ENCODE measurements around the gene ANXA3.

Gene ANXA3

DNA sequence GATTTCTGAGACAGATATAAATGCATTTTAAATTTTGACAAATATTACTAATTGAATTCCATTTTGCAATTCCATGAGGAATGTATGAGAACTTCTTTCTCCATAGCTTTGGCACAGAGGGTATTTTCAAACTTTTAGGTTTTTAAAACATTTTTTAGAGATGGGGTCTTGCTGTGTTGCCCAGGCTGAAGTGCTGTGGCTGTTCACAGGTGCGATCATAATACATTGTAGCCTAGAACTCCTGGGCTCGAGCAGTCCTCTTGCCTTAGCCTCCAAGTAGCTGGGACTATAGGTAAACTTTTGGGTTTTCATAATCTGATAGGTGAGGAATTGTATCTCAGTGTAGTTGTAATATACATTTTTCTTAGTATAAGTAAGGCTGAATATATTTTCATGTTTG lies 53.4 kb downstream of the ANXA3 start:
- H3K4me1 ChIP-seq (ENCODE audit: control insufficient read depth in 1 of 2, insufficient read depth in 2 of 2, low read length in 2 of 2), result no peaks in the 10 kb centered on the region
- no CpG with 5 or more reads among the region's 2 CpGs for WGBS (ENCODE audit: extremely low coverage, insufficient coverage, insufficient read length)
- H3K4ac ChIP-seq (ENCODE audit: low read depth, low read length), result no peak overlapping the region
- H3K9me3 ChIP-seq (ENCODE audit: insufficient read depth, low read depth, low read length), result peaks cover under 1% of the 10 kb centered on the region
- H3K9ac ChIP-seq (ENCODE audit: low read length), result no peak overlapping the region
- no peak overlapping the region for H4K8ac ChIP-seq (ENCODE audit: low read depth, low read length)
- H3K79me2 ChIP-seq (ENCODE audit: control insufficient read depth, insufficient read depth, low read length, poor library complexity), result no peaks in the 10 kb centered on the region
- no peak overlapping the region for H4K91ac ChIP-seq (ENCODE audit: low read depth, low read length)
- no peak for DNase-seq
- H3K14ac ChIP-seq (ENCODE audit: low read length), result no peak overlapping the region
- H2BK5ac ChIP-seq (ENCODE audit: low read depth, low read length, poor library complexity), result no peak overlapping the region
- H3K27me3 ChIP-seq (ENCODE audit: insufficient read depth, low read length), result no peaks in the 10 kb centered on the region
- H3K27ac ChIP-seq (ENCODE audit: low read depth, low read length), result no peak overlapping the region
- H3K4me3 ChIP-seq (ENCODE audit: low read depth, low read length), result no peak overlapping the region
- H3K18ac ChIP-seq (ENCODE audit: low read length), result no peak overlapping the region
- no peak overlapping the region for H2BK120ac ChIP-seq (ENCODE audit: insufficient read depth, low read length, poor library complexity)
- H3K36me3 ChIP-seq (ENCODE audit: control insufficient read depth in 1 of 2, insufficient read depth in 2 of 2, low read length in 2 of 2), result peaks cover 20 to 27% of the 10 kb centered on the region in 2 experiments
- H3K4me2 ChIP-seq (ENCODE audit: low read length), result no peak overlapping the region
- no peaks in the 10 kb centered on the region for H3K79me1 ChIP-seq (ENCODE audit: low read length)
- no peak overlapping the region for H2BK12ac ChIP-seq (ENCODE audit: low read length)
- no peak overlapping the region for H4K12ac ChIP-seq (ENCODE audit: low read depth, low read length)
- H2AK5ac ChIP-seq (ENCODE audit: low read length), result no peak overlapping the region
- H2AFZ ChIP-seq (ENCODE audit: insufficient read depth, low read length, poor library complexity), result no peak overlapping the region
- no peak overlapping the region for H3K23ac ChIP-seq (ENCODE audit: low read length)

DNA sequence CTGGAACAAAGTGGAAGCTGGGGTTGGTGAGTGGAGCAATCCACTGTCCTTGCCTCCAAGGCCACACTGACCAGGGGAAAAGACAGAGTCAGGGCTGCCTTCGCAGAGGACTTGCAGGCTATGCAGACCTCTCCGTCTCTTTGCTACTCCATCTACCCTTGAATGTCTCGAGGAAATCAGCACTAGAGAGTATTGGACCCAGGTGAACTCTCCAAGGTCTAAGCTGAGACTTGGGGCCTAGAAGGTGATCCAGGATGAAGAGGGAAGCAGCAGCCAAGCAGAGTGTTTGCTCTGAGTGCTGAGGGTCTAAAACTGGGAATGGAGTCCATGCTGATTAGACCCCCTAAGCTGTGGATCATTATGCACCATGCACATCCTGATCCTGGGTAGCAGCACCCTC lies 54.5 kb downstream of the ANXA3 start:
- Histone ChIP-seq H2AFZ (ENCODE audit: insufficient read depth, low read length, poor library complexity) (no peak overlapping the region), H4K91ac (ENCODE audit: low read depth, low read length) (no peak overlapping the region), H3K4me1 (ENCODE audit: control insufficient read depth in 1 of 2, insufficient read depth in 2 of 2, low read length in 2 of 2) (no peaks in the 10 kb centered on the region), H2BK120ac (ENCODE audit: insufficient read depth, low read length, poor library complexity) (no peak overlapping the region), H2BK12ac (ENCODE audit: low read length) (no peak overlapping the region), H3K18ac (ENCODE audit: low read length) (no peak overlapping the region), H3K9me3 (ENCODE audit: insufficient read depth, low read depth, low read length) (no peaks in the 10 kb centered on the region), H3K4me2 (ENCODE audit: low read length) (no peak overlapping the region), H3K79me1 (ENCODE audit: low read length) (no peaks in the 10 kb centered on the region), H3K36me3 (ENCODE audit: control insufficient read depth in 1 of 2, insufficient read depth in 2 of 2, low read length in 2 of 2) (peaks cover 21 to 22% of the 10 kb centered on the region in 2 experiments), H2AK5ac (ENCODE audit: low read length) (no peak overlapping the region), H3K79me2 (ENCODE audit: control insufficient read depth, insufficient read depth, low read length, poor library complexity) (no peaks in the 10 kb centered on the region), H3K14ac (ENCODE audit: low read length) (no peak overlapping the region), H3K27me3 (ENCODE audit: insufficient read depth, low read length) (no peaks in the 10 kb centered on the region), H3K27ac (ENCODE audit: low read depth, low read length) (no peak overlapping the region), H3K9ac (ENCODE audit: low read length) (no peak overlapping the region), H2BK5ac (ENCODE audit: low read depth, low read length, poor library complexity) (no peak overlapping the region), H4K8ac (ENCODE audit: low read depth, low read length) (no peak overlapping the region), H4K12ac (ENCODE audit: low read depth, low read length) (no peak overlapping the region), H3K4ac (ENCODE audit: low read depth, low read length) (no peak overlapping the region), H3K23ac (ENCODE audit: low read length) (no peak overlapping the region), H3K4me3 (ENCODE audit: low read depth, low read length) (no peak overlapping the region)
- DNase-seq, result no peak
- WGBS (ENCODE audit: extremely low coverage, insufficient coverage, insufficient read length), result no CpG with 5 or more reads among the region's 3 CpGs

DNA sequence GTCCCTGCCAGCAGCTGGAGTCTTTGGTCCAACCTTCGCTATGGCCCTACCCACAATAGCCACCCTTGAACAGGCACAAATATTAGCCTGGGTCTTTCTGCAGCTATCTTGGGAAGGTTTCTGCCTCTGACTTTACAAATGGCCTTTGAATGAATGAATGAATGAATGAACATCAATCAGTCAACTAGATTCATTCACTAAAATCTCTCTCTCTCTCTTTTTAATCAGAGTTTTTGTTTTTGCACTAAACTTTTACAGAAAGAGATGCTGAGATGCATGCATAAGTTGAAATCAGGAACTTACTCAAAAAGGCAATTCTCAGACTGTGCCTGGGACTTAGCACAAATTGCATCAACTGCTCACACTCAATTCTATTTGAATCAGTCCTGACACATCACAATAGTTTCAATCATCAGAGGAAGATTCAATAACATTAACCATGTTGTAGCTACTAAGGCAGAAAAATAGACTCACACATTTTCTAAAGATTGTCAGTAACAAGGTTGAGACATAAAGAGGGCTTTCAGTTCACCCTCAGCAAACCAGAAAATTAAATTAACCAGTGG lies 55.0 kb downstream of the ANXA3 start:
- Histone ChIP-seq H3K4ac (ENCODE audit: low read depth, low read length) (no peak overlapping the region), H3K27ac (ENCODE audit: low read depth, low read length) (no peak overlapping the region), H3K23ac (ENCODE audit: low read length) (no peak overlapping the region), H3K9ac (ENCODE audit: low read length) (no peak overlapping the region), H3K18ac (ENCODE audit: low read length) (no peak overlapping the region), H2AFZ (ENCODE audit: insufficient read depth, low read length, poor library complexity) (no peak overlapping the region), H4K91ac (ENCODE audit: low read depth, low read length) (no peak overlapping the region), H3K4me2 (ENCODE audit: low read length) (no peak overlapping the region), H3K27me3 (ENCODE audit: insufficient read depth, low read length) (no peaks in the 10 kb centered on the region), H2BK5ac (ENCODE audit: low read depth, low read length, poor library complexity) (no peak overlapping the region), H4K8ac (ENCODE audit: low read depth, low read length) (no peak overlapping the region), H3K4me1 (ENCODE audit: control insufficient read depth in 1 of 2, insufficient read depth in 2 of 2, low read length in 2 of 2) (no peaks in the 10 kb centered on the region), H2AK5ac (ENCODE audit: low read length) (no peak overlapping the region), H3K14ac (ENCODE audit: low read length) (no peak overlapping the region), H3K79me2 (ENCODE audit: control insufficient read depth, insufficient read depth, low read length, poor library complexity) (no peaks in the 10 kb centered on the region), H2BK120ac (ENCODE audit: insufficient read depth, low read length, poor library complexity) (no peak overlapping the region), H2BK12ac (ENCODE audit: low read length) (no peak overlapping the region), H3K9me3 (ENCODE audit: insufficient read depth, low read depth, low read length) (no peaks in the 10 kb centered on the region), H3K4me3 (ENCODE audit: low read depth, low read length) (no peak overlapping the region), H4K12ac (ENCODE audit: low read depth, low read length) (no peak overlapping the region), H3K79me1 (ENCODE audit: low read length) (no peaks in the 10 kb centered on the region), H3K36me3 (ENCODE audit: control insufficient read depth in 1 of 2, insufficient read depth in 2 of 2, low read length in 2 of 2) (peaks cover 20 to 22% of the 10 kb centered on the region in 2 experiments)
- WGBS (ENCODE audit: extremely low coverage, insufficient coverage, insufficient read length), result no CpG with 5 or more reads among the region's 1 CpG
- DNase-seq, result no peak

DNA sequence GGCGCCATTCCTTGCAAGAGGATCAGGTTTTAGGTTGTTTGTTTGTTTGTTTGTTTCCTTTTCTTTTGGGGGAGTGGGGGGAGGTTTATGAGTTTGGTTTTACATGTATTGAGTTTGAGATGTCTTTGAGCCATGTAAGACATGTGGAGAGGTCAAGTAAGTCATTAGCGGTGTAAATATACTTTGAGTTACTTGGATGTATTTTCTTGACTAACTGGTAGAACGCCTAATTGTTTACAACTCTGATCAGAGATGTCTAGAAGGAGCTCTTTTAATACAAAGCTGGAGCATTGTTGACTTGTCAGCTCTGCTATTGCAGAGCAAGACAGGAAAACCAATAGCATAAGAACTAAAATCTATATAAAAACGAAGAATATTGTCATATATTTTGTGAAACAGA lies 57.1 kb downstream of the ANXA3 start:
- no peak overlapping the region for H2AFZ ChIP-seq (ENCODE audit: insufficient read depth, low read length, poor library complexity)
- no peak overlapping the region for H4K91ac ChIP-seq (ENCODE audit: low read depth, low read length)
- no peak for DNase-seq
- no peak overlapping the region for H3K27ac ChIP-seq (ENCODE audit: low read depth, low read length)
- no peaks in the 10 kb centered on the region for H3K79me1 ChIP-seq (ENCODE audit: low read length)
- no peak overlapping the region for H3K18ac ChIP-seq (ENCODE audit: low read length)
- no peak overlapping the region for H4K8ac ChIP-seq (ENCODE audit: low read depth, low read length)
- no peaks in the 10 kb centered on the region for H3K9me3 ChIP-seq (ENCODE audit: insufficient read depth, low read depth, low read length)
- H3K4me3 ChIP-seq (ENCODE audit: low read depth, low read length), result no peak overlapping the region
- H2BK120ac ChIP-seq (ENCODE audit: insufficient read depth, low read length, poor library complexity), result no peak overlapping the region
- no peaks in the 10 kb centered on the region for H3K27me3 ChIP-seq (ENCODE audit: insufficient read depth, low read length)
- no peak overlapping the region for H3K4ac ChIP-seq (ENCODE audit: low read depth, low read length)
- H3K23ac ChIP-seq (ENCODE audit: low read length), result no peak overlapping the region
- H4K12ac ChIP-seq (ENCODE audit: low read depth, low read length), result no peak overlapping the region
- no peaks in the 10 kb centered on the region for H3K4me1 ChIP-seq (ENCODE audit: control insufficient read depth in 1 of 2, insufficient read depth in 2 of 2, low read length in 2 of 2)
- H3K36me3 ChIP-seq (ENCODE audit: control insufficient read depth in 1 of 2, insufficient read depth in 2 of 2, low read length in 2 of 2), result peaks cover 12 to 13% of the 10 kb centered on the region in 2 experiments
- H3K79me2 ChIP-seq (ENCODE audit: control insufficient read depth, insufficient read depth, low read length, poor library complexity), result no peaks in the 10 kb centered on the region
- no peak overlapping the region for H2BK12ac ChIP-seq (ENCODE audit: low read length)
- WGBS (ENCODE audit: extremely low coverage, insufficient coverage, insufficient read length), result no CpG with 5 or more reads among the region's 4 CpGs
- H2BK5ac ChIP-seq (ENCODE audit: low read depth, low read length, poor library complexity), result no peak overlapping the region
- no peak overlapping the region for H2AK5ac ChIP-seq (ENCODE audit: low read length)
- H3K4me2 ChIP-seq (ENCODE audit: low read length), result no peak overlapping the region
- H3K14ac ChIP-seq (ENCODE audit: low read length), result no peak overlapping the region
- no peak overlapping the region for H3K9ac ChIP-seq (ENCODE audit: low read length)

All from trophoblast cell (in vitro differentiated cells and primary cell).